T-helper 22 cell (primary cell): ENCODE data around the gene GCN1.

ENCODE experiments used
- DNase-seq: peaks from one replicate; pipeline ENCODE4 v3.0.0-alpha.2; 2020; ENCODE audit warnings: low read depth

The GCN1 gene

GRCh38 chr12:120091371-120092090 is 103.0 kb downstream of the GCN1 start:
- no peak for DNase-seq

- DNase-seq = no peak
Observed at GRCh38 chr12:120090626-120091295, 103.8 kb downstream of the GCN1 start.

GRCh38 chr12:120090206-120090605 is 104.3 kb downstream of the GCN1 start:
- DNase-seq = no peak

GRCh38 chr12:120089796-120090195 is 104.7 kb downstream of the GCN1 start:
- DNase-seq = no peak

GRCh38 chr12:120089105-120089504 is 105.4 kb downstream of the GCN1 start:
- no peak for DNase-seq

- peak; percentile 100 for DNase-seq
Observed at GRCh38 chr12:120086801-120087621, 107.5 kb downstream of the GCN1 start.

GRCh38 chr12:120085920-120086645 is 108.4 kb downstream of the GCN1 start:
- no peak for DNase-seq

GRCh38 chr12:120081641-120082040 is 112.9 kb downstream of the GCN1 start:
- no peak for DNase-seq

- no peak for DNase-seq
Observed at GRCh38 chr12:120079411-120080400, 114.8 kb downstream of the GCN1 start.

- no peak for DNase-seq
Observed at GRCh38 chr12:120078868-120079267, 115.6 kb downstream of the GCN1 start.

- DNase-seq = no peak
Observed at GRCh38 chr12:120077260-120077659, 117.3 kb downstream of the GCN1 start.
